Activated naive CD4-positive, alpha-beta T cell treated with anti-CD3 and anti-CD28 coated beads, Interleukin-2, amount 50 U/mL, for 72 hours (primary cell): ENCODE measurements around the gene SPATA3. TPM values are rescaled to one million over a fixed set of nuclear protein-coding genes. Genes with fewer than 3 reads are reported as not detected.

Experiments used
- ATAC-seq, 2 donors: fragments of 150-1000 bp; cut with Tn5 transposase; 2 replicates each; pipeline ENCODE4 v1.10.0; 2021; ENCODE audit warnings: mild to moderate bottlenecking in 2 of 2, moderate library complexity in 2 of 2
- DNase-seq, 2 donors: peaks; one replicate each; pipeline ENCODE4 v3.0.0; 2021 to 2022; ENCODE audit warnings: low spot score in 2 of 2
- H3K27ac Mint-ChIP-seq, 2 donors: one replicate each; pipeline ENCODE4 v1.8.0; 2022; ENCODE audit warnings: mild to moderate bottlenecking in 2 of 2, mixed read lengths in 2 of 2
- H3K36me3 Mint-ChIP-seq, 2 donors: one replicate each; pipeline ENCODE4 v1.8.0; 2022; ENCODE audit warnings: mixed read lengths in 2 of 2
- H3K9me3 Mint-ChIP-seq, 2 donors: one replicate each; pipeline ENCODE4 v1.8.0; 2022; ENCODE audit warnings: mixed read lengths in 2 of 2
- total RNA-seq, 2 donors: library from RNA; stranded (reverse); gene quantifications; one replicate each; pipeline ENCODE4 v1.2.3, GENCODE V29; 2022

Gene SPATA3
- total RNA-seq, 2 donors from 2014 or later: 0.84 to 2.9 TPM

DNA sequence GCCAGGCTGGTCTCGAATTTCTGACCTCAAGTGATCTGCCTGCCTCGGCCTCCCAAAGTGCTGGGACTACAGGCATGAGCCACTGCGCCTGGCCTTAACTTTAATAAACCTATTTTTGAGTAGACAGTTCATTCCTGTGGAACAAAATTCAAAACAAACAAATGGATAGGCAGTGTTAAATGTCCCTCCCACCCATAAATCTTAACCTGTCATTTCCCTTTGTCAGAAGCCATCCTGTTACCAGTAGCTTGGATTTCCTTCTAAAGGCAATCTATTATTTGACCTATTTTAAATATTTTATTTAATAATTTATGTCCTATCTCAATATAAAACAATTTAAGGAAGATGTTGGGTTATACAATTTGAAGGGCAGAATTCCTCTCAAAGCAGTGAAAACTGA, 34.8 kb downstream of the SPATA3 start:
- H3K36me3 Mint-ChIP-seq: no peaks in the 10 kb centered on the region
- DNase-seq: no peak
- no peak for ATAC-seq

DNA sequence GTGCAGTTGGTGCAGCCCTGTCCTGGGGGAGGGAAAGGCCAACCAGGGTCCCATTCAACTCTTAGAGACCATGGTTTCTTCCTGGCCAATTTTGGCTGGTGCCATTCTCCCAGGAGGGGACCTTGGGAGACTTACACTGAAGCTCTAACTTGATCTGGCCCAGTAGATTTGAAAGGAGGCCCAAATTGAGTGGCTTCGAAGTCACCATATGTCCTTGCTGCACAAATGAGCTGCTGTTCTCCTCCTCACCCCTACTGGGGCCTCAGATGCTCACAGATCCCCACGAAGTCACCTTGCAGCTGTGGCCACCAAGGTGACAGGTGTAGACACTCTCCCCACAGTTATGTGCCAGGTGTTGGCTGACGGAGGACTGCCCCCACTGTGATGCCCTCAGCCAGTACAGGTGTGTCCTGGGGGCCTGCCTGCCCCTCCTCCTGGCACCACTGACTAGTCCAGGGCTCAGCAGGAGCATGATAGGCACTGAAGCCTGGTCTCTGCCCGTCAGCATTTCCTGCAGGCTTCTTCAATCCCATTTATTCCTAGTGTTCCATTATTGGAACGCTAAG, 36.7 kb downstream of the SPATA3 start:
- ATAC-seq: no peak
- Mint-ChIP-seq H3K27ac (no peak overlapping the region), H3K36me3 (no peaks in the 10 kb centered on the region), H3K9me3 (no peaks in the 10 kb centered on the region)
- DNase-seq: no peak

More for the DNA sequence above, 34.8 kb downstream of the SPATA3 start:
- no peak overlapping the region for H3K27ac Mint-ChIP-seq
- no peaks in the 10 kb centered on the region for H3K9me3 Mint-ChIP-seq

DNA sequence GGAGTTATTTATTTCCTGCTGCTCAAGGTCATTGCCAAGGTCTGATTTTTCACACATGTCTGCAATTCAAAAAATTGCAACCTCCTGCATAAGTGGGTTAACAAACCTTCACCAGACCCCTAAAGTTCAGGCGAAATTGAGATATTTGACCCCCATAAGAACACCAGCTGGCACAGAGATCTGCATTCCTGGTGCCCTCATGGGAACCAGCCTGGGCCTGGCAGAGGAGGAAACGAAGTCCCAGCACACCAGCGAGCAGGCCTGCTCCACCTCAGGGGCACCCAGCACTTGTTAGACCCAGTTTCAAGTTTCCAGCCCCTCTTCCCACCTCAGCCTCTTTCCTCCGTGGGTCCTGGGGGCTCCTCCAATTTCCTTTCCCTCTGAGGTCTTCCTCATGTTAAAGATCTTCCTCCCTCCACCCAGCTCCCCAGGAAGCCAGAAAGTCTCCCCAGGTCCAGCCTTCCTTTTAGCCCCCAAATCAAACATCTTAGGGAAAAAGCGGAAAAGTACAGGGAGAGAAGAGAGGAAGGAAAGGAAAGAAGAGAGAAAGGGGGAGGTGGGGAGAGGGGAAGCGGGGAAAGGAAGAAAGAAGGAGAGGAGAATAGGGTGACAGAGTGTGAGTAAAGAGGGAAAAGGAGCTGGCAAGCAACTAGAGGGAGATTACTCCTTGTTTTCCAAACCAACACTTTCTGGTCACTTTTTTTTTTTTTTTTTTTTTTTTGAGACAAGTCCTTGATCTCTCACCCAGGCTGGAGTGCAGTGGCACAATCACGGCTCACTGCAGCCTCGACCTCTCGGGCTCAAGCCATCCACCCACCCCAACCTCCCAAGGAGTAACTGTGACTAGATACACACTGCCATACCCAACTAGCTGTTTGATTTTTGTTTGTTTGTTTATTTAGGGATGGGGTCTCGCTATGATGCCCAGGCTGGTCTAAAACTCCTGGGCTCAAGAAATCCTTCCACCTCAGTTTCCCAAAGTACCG, 37.5 kb downstream of the SPATA3 start:
- Mint-ChIP-seq H3K9me3 (no peaks in the 10 kb centered on the region), H3K27ac (no peak overlapping the region), H3K36me3 (no peaks in the 10 kb centered on the region)
- DNase-seq (no peak), ATAC-seq (no peak)

DNA sequence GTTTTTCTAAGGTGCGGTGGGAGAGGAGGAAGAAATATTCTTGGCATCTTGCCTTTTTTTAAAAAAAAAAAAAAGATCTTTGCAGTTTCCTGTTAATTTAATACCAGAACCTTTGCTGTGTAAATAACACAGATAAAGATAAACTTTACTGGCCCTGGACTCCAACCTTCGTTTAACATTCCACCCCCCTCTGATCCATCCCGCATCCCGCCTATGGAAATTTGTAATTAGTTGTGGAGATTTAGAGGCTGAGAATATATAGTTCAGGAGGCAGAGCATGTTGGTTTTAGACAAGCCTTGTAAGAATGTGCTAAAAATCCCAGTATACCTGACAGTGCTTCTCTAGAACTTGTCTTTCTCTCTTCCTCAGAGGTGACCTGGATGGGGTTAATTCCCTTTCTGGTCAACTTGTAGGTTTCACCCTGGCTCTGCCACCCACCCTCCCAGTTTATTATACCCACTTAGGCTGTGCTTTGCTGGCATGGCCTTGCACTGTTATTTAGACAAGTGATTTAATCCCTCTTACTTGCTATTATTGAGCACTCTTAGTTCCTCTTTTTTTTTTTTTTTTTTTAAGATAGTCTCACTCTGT, 38.5 kb downstream of the SPATA3 start:
- Mint-ChIP-seq H3K9me3 (no peaks in the 10 kb centered on the region), H3K36me3 (no peaks in the 10 kb centered on the region)
- ATAC-seq: no peak

DNA sequence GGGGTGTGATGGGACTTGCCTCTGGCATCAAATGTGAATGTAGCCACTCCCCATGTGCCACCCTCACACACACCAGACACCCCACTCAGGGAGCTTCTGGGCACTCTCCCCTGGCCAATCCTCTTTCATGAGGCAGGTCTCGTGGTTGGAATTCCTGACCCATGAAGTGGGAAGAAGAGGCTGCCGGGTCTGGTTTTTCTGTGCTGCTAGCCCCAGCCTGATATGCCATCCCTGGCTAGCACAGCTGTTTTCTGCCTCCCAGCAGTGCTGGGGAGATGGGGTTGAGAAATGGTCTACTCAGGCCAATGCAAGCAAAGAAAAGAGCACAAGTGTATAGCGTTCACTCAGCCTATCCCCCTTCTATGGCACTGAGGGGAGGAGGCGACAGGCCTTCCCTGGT, 40.2 kb downstream of the SPATA3 start:
- ATAC-seq: no peak
- Mint-ChIP-seq H3K9me3 (no peaks in the 10 kb centered on the region), H3K36me3 (no peaks in the 10 kb centered on the region), H3K27ac (no peak overlapping the region)
- no peak for DNase-seq

More for the DNA sequence above, 38.5 kb downstream of the SPATA3 start:
- DNase-seq: no peak
- no peak overlapping the region for H3K27ac Mint-ChIP-seq

DNA sequence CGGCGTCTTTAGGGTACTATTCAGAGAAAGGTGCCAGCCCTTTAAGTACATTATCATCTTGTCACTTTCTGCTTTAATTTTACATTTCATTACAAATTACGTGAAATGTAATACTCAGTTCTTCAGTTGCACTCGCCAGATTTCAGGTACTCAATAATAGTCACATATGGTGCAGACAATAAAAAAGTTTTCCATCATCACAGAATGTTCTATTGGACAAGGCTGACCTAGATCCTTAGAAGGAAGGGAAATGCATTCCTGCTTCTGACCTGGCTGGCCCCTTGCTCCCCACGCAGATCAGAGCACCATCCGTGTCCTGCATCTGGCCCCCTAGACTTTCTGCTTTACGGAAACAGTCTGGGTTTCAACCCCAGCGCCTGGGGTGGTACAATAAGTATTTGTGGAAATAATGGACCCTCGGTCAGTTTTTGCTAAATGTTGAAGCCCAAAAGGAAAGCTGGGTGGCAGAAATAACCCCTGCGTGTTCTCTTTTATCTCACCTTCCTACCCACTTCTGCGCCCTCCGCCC, 40.7 kb downstream of the SPATA3 start:
- DNase-seq (no peak), ATAC-seq (no peak)
- H3K9me3 Mint-ChIP-seq: no peaks in the 10 kb centered on the region
- H3K27ac Mint-ChIP-seq: no peak overlapping the region
- H3K36me3 Mint-ChIP-seq: no peaks in the 10 kb centered on the region

DNA sequence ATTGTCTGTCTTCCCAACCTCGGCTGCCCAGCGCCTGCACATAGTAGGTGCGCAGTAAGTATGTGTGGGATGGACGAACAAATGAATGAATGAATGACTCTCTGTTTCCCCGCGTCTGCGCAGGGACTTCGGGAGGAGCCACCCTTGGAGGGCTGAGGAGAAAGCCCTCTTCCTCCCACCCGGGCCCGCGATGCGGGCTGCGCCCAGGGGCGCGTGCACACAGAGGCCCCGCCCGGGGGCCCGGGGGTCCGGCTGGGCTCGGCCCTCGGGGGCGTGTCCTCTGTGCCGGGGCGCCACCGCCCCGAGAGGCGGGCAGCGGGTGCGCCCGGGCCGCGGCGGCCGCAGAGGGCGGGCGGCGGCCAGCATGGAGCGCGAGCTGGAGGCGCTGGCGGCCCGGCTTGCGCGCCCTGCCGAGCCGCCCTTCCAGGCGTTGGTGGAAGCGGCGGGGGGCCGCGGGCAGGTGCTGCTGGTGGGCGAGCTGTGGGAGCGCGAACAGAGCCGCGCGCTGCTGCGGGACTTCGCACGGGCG, 41.3 kb downstream of the SPATA3 start, which contains the start of gene C2orf72:
Gene C2orf72 (plus strand): TSS at position 322 of the 529 bp plus-strand sequence. CDS start 43 bp downstream, at position 365.
- H3K36me3 Mint-ChIP-seq: no peaks in the 10 kb centered on the region
- no peak within 1 kb of the TSS for H3K27ac Mint-ChIP-seq
- H3K9me3 Mint-ChIP-seq: no peaks in the 10 kb centered on the region
- ATAC-seq (peak in 1 of 2 donors; percentile 53), DNase-seq (no peak)

DNA sequence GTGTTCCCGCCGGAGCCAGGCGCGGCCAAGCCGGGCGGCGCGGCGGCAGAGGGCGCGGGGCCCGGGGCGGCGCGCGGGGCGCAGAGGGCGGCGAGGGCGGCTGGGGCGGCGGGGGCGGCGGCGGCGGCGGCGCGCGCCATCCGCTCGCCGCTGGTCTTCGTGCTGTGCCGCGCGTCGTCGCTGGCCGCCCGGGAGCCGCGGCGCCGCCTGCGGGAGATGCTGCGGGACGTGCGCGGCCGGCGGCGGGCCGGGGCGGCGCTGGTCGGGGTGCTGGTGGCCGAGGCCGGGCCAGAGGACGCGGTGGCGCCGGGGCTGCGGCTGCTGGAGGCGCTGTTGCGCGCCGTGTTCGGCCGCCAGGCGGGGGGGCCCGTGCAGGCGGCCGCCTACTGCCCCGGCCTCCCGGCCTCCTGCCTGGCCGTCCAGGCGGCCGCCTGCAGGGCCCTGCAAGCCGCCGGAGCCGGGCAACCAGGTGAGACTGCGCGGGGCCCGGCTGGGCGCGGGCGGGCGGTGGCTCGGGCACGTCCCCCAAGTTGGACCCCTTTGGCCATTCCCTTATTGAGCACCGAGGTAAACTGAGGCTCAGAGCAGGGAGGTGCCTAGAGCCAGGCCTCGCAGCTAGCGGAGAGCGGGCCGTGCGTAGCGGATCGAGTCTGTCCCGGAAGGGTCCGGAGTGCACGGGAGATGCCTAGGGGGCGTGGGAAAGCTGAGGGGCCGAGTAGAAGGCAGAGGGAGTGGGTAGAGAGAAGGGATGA, 42.0 kb downstream of the SPATA3 start:
- Mint-ChIP-seq H3K27ac (no peak overlapping the region), H3K9me3 (no peaks in the 10 kb centered on the region), H3K36me3 (no peaks in the 10 kb centered on the region)
- DNase-seq (no peak), ATAC-seq (peak; percentile 36 to 69)

DNA sequence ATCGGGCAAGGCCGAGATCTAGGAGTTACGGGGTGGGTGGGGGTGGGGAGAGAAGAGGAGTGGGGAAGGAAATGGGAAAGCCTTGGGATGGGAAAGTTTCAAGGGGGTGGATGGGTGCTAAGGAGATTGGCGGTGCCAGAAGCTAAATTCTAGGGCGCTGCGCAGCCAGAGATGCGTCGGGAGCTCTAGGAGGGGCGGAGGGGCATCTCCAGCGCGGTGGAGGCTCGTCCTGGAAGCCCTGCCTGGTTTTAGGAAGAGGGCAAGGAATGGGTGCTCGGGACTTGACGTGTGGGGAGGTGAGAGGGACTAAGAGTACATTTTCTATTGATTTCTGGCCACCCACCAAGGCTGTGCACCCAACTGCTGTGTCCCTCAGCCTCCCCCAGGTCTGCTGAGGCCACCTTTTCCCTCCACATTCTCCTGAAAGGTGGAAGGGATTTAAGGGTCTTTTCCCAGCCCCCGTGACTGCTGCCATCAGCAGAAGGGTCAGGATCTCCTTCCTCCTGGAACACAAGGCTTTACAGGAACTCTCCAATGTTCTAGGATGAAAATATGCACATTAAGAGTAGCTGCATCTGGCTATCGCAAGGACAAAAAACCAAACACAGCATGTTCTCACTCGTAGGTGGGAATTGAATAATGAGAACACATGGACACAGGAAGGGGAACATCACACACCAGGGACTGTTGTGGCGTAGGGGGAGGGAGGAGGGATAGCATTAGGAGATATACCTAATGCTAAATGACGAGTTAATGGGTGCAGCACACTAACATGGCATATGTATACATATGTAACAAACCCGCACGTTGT, 42.8 kb downstream of the SPATA3 start:
- peak in 1 of 2 donors; percentile 6 for ATAC-seq
- no peaks in the 10 kb centered on the region for H3K36me3 Mint-ChIP-seq
- H3K27ac Mint-ChIP-seq: no peak overlapping the region
- H3K9me3 Mint-ChIP-seq: no peaks in the 10 kb centered on the region
- DNase-seq: no peak

DNA sequence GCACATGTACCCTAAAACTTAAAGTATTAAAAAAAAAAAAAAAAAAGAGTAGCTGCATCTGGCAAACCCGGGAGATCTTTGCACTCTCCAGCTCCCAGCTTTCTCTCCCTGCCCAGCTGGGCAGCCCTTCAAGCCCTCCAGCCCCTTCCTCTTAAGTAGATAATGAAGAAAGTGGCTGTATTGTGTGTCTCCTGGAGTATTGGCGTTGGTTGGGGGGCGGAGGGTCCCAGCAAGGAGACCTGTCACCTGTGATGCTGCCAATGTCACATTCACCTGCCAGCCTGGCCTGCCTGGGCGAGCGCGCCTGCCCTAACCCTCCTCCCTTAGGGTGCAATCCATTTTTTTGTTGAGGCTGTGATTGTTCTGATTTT, 43.4 kb downstream of the SPATA3 start:
- Mint-ChIP-seq H3K9me3 (no peaks in the 10 kb centered on the region), H3K36me3 (no peaks in the 10 kb centered on the region)

DNA sequence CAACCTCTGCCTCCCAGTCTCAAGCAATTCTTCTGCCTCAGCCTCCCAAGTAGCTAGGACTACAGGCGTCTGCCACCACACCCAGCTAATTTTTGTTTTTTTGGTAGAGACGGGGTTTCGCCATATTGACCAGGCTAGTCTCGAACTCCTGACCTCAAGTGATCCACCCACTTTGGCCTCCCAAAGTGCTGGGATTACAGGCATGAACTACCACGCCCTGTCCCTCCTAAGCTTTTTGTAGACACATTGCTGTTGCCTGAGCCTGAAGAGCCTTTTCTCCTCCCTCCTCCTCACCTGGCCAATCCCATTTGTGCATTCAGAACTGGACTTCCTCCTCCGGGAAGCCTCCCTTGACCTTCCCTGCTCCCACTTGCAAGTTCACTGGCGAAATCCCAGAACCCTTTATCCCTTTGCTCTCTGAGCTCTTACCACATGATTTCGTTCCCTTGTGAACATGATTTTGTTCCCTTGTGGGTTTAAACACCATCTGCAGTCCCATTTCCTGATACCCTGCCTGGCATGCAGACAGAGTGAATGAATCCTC, 44.0 kb downstream of the SPATA3 start:
- Mint-ChIP-seq H3K9me3 (no peaks in the 10 kb centered on the region), H3K36me3 (no peaks in the 10 kb centered on the region), H3K27ac (no peak overlapping the region)
- DNase-seq (no peak), ATAC-seq (no peak)

More for the DNA sequence above, 43.4 kb downstream of the SPATA3 start:
- no peak for ATAC-seq
- DNase-seq: no peak
- no peak overlapping the region for H3K27ac Mint-ChIP-seq

DNA sequence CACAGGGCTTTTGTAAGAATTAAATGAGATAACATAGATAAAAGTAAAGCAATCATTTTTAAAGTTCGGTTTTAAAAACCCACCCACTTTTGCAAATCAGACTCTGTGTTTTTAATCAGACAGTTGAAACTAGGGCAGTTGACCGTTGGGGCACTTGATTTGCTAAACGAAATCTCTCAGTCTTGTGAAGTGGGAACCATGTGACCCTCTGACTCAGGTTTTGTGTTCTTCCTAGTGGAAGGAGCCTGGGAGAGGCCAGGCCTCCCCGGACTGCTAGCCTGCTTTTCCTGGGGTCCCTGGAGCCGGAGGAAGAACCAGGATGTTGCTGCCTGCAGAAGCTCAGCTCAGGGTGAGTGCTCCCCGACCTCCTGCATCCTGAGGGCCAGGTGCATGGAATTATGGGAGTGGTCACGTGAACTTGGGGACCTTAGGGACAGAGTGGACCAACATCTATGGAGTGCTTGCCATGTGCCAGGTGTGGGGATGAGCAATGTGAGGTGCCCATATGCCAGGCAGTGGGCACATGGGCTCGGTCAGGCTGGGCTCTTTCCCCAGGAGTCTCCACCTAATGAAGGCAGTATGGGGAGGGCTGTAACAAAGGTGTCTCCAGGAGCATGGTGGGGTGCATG, 45.3 kb downstream of the SPATA3 start:
- Mint-ChIP-seq H3K27ac (no peak overlapping the region), H3K36me3 (no peaks in the 10 kb centered on the region)
- ATAC-seq: no peak

DNA sequence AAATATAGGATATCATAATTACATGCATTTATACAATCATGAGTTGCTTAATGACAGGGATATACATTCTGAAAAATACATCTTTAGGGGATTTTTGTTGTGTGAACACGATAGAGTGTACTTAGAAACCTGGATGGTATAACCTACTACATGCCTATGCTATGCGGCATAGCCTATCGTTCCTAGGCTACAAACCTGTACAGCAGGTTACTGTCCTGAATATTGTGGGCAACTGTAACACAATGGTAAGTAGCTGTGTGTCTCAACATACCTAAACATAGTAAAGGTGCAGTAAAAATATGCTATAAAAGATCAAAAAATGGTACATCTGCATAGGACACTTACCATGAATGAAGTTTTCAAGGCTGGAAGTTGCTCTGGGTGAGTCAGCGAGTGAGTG, 47.9 kb downstream of the SPATA3 start:
- no peak for ATAC-seq
- no peak for DNase-seq
- Mint-ChIP-seq H3K27ac (no peak overlapping the region), H3K36me3 (no peaks in the 10 kb centered on the region), H3K9me3 (no peaks in the 10 kb centered on the region)

More for the DNA sequence above, 45.3 kb downstream of the SPATA3 start:
- no peak for DNase-seq
- no peaks in the 10 kb centered on the region for H3K9me3 Mint-ChIP-seq

DNA sequence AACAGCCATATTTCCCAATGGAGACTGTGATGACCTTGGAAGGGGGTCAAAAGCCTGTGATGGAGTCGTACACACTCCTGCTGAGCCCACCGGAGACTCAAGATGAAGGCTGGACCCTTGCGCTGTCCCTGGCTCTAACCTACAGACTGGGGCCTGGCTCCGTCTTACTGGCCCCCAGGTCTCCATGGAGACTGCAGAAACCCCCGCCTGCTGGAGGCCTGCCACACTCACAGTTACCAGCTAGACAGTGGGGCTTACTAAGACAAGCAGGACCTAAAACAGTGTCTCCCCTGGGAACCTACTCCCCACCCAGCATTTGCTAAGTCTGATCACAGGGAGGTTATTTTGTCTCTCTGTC, 51.0 kb downstream of the SPATA3 start:
- Mint-ChIP-seq H3K9me3 (no peaks in the 10 kb centered on the region), H3K36me3 (no peaks in the 10 kb centered on the region), H3K27ac (no peak overlapping the region)
- no peak for DNase-seq
- no peak for ATAC-seq

DNA sequence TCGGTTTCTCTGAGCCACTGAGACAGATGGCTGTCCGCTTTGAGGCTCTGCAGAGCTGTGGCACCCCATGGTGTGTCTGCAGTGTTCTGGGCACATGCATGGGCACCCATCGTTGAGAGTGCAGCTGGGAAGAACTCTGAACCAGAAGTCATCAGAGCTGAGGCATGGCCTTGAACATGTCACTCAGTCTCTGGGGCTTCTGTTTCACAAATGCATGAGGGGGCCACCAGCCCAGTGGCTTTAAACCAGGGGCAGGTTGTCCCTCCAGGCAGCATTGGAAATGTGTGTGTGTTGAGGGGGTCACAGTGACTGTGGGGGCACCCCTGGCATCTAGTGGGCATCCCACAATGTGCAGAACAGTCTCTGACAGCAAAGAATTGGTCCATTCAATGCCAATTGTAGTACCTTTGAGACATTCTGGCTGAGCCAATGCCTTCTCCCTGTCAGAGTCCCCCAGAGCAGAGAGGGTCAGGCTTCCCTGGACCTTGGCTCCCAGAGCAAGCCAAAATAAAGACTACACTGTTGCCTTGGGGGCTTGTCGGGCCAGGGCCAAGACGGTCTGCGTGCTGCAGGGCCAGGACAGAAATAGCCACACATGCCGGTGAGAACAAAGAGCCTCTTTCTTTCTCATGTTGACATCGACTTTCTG, 51.5 kb downstream of the SPATA3 start:
- DNase-seq (no peak), ATAC-seq (no peak)
- Mint-ChIP-seq H3K36me3 (no peaks in the 10 kb centered on the region), H3K27ac (no peak overlapping the region), H3K9me3 (no peaks in the 10 kb centered on the region)
